ENCODE measurements around the gene PLVAP.

DNA sequence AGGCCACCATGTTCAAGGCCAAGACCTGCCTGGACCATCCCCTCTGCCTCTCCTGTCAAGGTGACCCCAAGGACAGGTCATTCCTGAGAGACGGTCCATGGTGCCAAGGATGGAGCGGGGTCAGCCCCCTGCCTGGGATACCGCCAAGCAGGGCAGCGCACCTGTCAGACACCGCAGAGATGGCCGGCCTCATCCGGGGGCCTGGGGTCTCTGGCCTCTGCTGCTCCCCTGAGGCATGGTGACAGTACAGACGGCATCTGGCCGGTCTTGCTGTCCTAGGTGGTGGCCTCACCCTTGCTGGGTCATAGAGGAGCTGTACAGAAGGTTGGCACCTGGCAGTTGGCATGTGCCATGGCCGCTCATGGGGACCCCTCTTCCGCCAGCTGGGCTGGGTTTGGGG is 56.7 kb downstream of the PLVAP start:
- TF ChIP-seq, protein P1, sequence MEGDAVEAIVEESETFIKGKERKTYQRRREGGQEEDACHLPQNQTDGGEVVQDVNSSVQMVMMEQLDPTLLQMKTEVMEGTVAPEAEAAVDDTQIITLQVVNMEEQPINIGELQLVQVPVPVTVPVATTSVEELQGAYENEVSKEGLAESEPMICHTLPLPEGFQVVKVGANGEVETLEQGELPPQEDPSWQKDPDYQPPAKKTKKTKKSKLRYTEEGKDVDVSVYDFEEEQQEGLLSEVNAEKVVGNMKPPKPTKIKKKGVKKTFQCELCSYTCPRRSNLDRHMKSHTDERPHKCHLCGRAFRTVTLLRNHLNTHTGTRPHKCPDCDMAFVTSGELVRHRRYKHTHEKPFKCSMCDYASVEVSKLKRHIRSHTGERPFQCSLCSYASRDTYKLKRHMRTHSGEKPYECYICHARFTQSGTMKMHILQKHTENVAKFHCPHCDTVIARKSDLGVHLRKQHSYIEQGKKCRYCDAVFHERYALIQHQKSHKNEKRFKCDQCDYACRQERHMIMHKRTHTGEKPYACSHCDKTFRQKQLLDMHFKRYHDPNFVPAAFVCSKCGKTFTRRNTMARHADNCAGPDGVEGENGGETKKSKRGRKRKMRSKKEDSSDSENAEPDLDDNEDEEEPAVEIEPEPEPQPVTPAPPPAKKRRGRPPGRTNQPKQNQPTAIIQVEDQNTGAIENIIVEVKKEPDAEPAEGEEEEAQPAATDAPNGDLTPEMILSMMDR (IDR thresholded peaks at IDR 0.05), result no peak
- TF ChIP-seq MYC (IDR thresholded peaks at IDR 0.05; ENCODE audit: borderline replicate concordance, low read length), result no peak
- TF ChIP-seq MAZ (IDR thresholded peaks at IDR 0.05; ENCODE audit: borderline replicate concordance, low read depth, low read length), result no peak
